Measurements from ENCODE around the gene TRIM38. TPM values are rescaled to one million over a fixed set of nuclear protein-coding genes. Genes with fewer than 3 reads are reported as not detected.

Gene TRIM38
- total RNA-seq, 1 experiment from 2014 or later, result 4.4 TPM

DNA sequence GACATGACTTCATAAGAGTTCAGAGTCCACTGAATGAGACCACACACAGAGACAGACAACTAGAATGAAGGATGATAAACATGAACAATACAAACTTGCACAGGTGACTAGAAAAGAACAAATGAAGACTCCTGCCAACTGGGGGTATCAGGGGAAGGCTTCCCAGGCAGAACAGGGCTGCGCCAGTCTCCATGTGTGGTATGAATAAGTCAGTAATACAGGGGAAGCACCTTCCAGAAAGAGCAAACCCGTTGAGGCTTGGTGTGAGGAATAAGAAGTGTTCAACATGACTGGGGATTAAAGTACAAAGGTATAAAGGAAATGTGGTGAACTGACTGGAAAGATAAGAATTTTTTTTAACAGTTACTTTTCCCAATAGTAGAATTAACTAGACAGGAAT, 28.4 kb upstream of the TRIM38 start:
- ChIA-PET POLR2A (no interaction called here), CTCF (no interaction called here)
- no peak for DNase-seq (ENCODE audit: low read depth, low spot score)
- H3K27ac ChIP-seq (ENCODE audit: low read length), result no peak overlapping the region
- no peaks in the 10 kb centered on the region for H3K9me3 ChIP-seq (ENCODE audit: control insufficient read depth, insufficient read depth, low read depth, low read length)
- H3K27me3 ChIP-seq (ENCODE audit: control insufficient read depth, insufficient read depth, low read length), result peaks cover 13% of the 10 kb centered on the region; the same call in 1 of the 2 replicates
- no peak for TF ChIP-seq POLR2AphosphoS5 (IDR thresholded peaks at IDR 0.05; ENCODE audit: low read depth, low read length)
- TF ChIP-seq SIN3A (IDR thresholded peaks at IDR 0.05; ENCODE audit: borderline replicate concordance, insufficient read depth, low read depth, low read length), result no peak
- TF ChIP-seq, protein P1, sequence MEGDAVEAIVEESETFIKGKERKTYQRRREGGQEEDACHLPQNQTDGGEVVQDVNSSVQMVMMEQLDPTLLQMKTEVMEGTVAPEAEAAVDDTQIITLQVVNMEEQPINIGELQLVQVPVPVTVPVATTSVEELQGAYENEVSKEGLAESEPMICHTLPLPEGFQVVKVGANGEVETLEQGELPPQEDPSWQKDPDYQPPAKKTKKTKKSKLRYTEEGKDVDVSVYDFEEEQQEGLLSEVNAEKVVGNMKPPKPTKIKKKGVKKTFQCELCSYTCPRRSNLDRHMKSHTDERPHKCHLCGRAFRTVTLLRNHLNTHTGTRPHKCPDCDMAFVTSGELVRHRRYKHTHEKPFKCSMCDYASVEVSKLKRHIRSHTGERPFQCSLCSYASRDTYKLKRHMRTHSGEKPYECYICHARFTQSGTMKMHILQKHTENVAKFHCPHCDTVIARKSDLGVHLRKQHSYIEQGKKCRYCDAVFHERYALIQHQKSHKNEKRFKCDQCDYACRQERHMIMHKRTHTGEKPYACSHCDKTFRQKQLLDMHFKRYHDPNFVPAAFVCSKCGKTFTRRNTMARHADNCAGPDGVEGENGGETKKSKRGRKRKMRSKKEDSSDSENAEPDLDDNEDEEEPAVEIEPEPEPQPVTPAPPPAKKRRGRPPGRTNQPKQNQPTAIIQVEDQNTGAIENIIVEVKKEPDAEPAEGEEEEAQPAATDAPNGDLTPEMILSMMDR (IDR thresholded peaks at IDR 0.05), result no peak
- TF ChIP-seq, protein P2, sequence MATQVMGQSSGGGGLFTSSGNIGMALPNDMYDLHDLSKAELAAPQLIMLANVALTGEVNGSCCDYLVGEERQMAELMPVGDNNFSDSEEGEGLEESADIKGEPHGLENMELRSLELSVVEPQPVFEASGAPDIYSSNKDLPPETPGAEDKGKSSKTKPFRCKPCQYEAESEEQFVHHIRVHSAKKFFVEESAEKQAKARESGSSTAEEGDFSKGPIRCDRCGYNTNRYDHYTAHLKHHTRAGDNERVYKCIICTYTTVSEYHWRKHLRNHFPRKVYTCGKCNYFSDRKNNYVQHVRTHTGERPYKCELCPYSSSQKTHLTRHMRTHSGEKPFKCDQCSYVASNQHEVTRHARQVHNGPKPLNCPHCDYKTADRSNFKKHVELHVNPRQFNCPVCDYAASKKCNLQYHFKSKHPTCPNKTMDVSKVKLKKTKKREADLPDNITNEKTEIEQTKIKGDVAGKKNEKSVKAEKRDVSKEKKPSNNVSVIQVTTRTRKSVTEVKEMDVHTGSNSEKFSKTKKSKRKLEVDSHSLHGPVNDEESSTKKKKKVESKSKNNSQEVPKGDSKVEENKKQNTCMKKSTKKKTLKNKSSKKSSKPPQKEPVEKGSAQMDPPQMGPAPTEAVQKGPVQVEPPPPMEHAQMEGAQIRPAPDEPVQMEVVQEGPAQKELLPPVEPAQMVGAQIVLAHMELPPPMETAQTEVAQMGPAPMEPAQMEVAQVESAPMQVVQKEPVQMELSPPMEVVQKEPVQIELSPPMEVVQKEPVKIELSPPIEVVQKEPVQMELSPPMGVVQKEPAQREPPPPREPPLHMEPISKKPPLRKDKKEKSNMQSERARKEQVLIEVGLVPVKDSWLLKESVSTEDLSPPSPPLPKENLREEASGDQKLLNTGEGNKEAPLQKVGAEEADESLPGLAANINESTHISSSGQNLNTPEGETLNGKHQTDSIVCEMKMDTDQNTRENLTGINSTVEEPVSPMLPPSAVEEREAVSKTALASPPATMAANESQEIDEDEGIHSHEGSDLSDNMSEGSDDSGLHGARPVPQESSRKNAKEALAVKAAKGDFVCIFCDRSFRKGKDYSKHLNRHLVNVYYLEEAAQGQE (IDR thresholded peaks at IDR 0.05; ENCODE audit: insufficient read depth in 1 of 2, low read depth in 2 of 2, low read length in 1 of 2), result no peak
- no peak for TF ChIP-seq TCF7L2 (IDR thresholded peaks at IDR 0.05; ENCODE audit: low read depth, low read length)
- BruUV-seq (replicated peaks), result no TSS peak
- no peaks in the 10 kb centered on the region for H3K36me3 ChIP-seq (ENCODE audit: control insufficient read depth, insufficient read depth, low read length)
- ATAC-seq, result no peak
- H3K4me3 ChIP-seq (ENCODE audit: low read depth in 2 of 2, low read length in 2 of 2), result no peak overlapping the region
- intact Hi-C loops (cut with micrococcal nuclease; ENCODE audit: unreplicated experiment) (no loop called here), in situ Hi-C loops (cut with HindIII; ENCODE audit: low pct_unique_long_range_greater_than_20kb, low sequenced_read_pairs) (no loop called here)
- no peaks in the 10 kb centered on the region for H3K4me1 ChIP-seq (ENCODE audit: control insufficient read depth, insufficient read depth, low read length)

GRCh38 chr6:25934735-25935313, 27.8 kb upstream of the TRIM38 start:
- Histone ChIP-seq H3K4me1 (ENCODE audit: control insufficient read depth, insufficient read depth, low read length) (no peaks in the 10 kb centered on the region), H3K27ac (ENCODE audit: low read length) (no peak overlapping the region), H3K36me3 (ENCODE audit: control insufficient read depth, insufficient read depth, low read length) (no peaks in the 10 kb centered on the region), H3K9me3 (ENCODE audit: control insufficient read depth, insufficient read depth, low read depth, low read length) (no peaks in the 10 kb centered on the region), H3K4me3 (ENCODE audit: low read depth in 2 of 2, low read length in 2 of 2) (no peak overlapping the region), H3K27me3 (ENCODE audit: control insufficient read depth, insufficient read depth, low read length) (peaks cover 13% of the 10 kb centered on the region; the same call in 1 of the 2 replicates)
- ChIA-PET POLR2A (no interaction called here), CTCF (no interaction called here)
- TF ChIP-seq TCF7L2 (IDR thresholded peaks at IDR 0.05; ENCODE audit: low read depth, low read length), result no peak
- TF ChIP-seq POLR2AphosphoS5 (IDR thresholded peaks at IDR 0.05; ENCODE audit: low read depth, low read length), result no peak
- TF ChIP-seq SIN3A (IDR thresholded peaks at IDR 0.05; ENCODE audit: borderline replicate concordance, insufficient read depth, low read depth, low read length), result no peak
- TF ChIP-seq, protein P1 (IDR thresholded peaks at IDR 0.05), result no peak
- TF ChIP-seq, protein P2 (IDR thresholded peaks at IDR 0.05; ENCODE audit: insufficient read depth in 1 of 2, low read depth in 2 of 2, low read length in 1 of 2), result no peak
- ATAC-seq, result no peak
- intact Hi-C loops (cut with micrococcal nuclease; ENCODE audit: unreplicated experiment) (no loop called here), in situ Hi-C loops (cut with HindIII; ENCODE audit: low pct_unique_long_range_greater_than_20kb, low sequenced_read_pairs) (no loop called here)
- BruUV-seq (replicated peaks), result no TSS peak
- DNase-seq (ENCODE audit: low read depth, low spot score), result no peak

All from Panc1 (cell line).